Natural killer cell (primary cell): ENCODE data around the gene RDH14. TPM values are rescaled to one million over a fixed set of nuclear protein-coding genes. Genes with fewer than 3 reads are reported as not detected.

ENCODE experiments used
- ATAC-seq, 3 donors: fragments of 150-1000 bp in 2 of 3; fragments of 200-7000 bp in 1 of 3; cut with Tn5 transposase; 1 replicate in 1 of 3; 2 replicates in 2 of 3; pipeline ENCODE4 v1.10.0; 2021; ENCODE audit warnings: mild to moderate bottlenecking in 2 of 3, moderate library complexity in 2 of 3
- DNase-seq, 2 donors: peaks; one replicate each; pipeline versions ENCODE4 v3.0.0 to v3.0.0-alpha.2; 2013 to 2021; ENCODE audit warnings: mixed read lengths in 1 of 2
- H3K27ac ChIP-seq: one replicate; pipeline ENCODE4 v1.5.1; 2013; ENCODE audit warnings: mild to moderate bottlenecking, low read length
- H3K27me3 ChIP-seq: one replicate; pipeline ENCODE4 v1.6.1; 2013; ENCODE audit warnings: low read length; ENCODE audit not compliant: control insufficient read depth, insufficient read depth
- H3K36me3 ChIP-seq: one replicate; pipeline ENCODE4 v1.6.1; 2013; ENCODE audit warnings: low read length; ENCODE audit not compliant: control insufficient read depth, insufficient read depth
- H3K4me1 ChIP-seq: one replicate; pipeline ENCODE4 v1.6.1; 2013; ENCODE audit warnings: low read length; ENCODE audit not compliant: control insufficient read depth, insufficient read depth
- H3K4me3 ChIP-seq: one replicate; pipeline ENCODE4 v1.5.1; 2013; ENCODE audit warnings: low read length
- H3K9me3 ChIP-seq: one replicate; pipeline ENCODE4 v1.6.1; 2013; ENCODE audit warnings: low read length; ENCODE audit not compliant: control insufficient read depth, insufficient read depth
- H3K27ac Mint-ChIP-seq, 2 donors: one replicate each; pipeline ENCODE4 v1.8.0; 2022; ENCODE audit warnings: mild to moderate bottlenecking in 2 of 2, mixed read lengths in 2 of 2, moderate library complexity in 1 of 2
- H3K27me3 Mint-ChIP-seq, 2 donors: one replicate each; pipeline ENCODE4 v1.8.0; 2022; ENCODE audit warnings: low read depth in 2 of 2, mixed read lengths in 2 of 2
- H3K36me3 Mint-ChIP-seq: one replicate; pipeline ENCODE4 v1.8.0; 2022; ENCODE audit warnings: mixed read lengths
- H3K4me1 Mint-ChIP-seq, 2 donors: one replicate each; pipeline ENCODE4 v1.8.0; 2022; ENCODE audit warnings: mixed read lengths in 2 of 2
- H3K4me3 Mint-ChIP-seq: one replicate; pipeline ENCODE4 v1.8.0; 2022; ENCODE audit warnings: mild to moderate bottlenecking, moderate library complexity, mixed read lengths
- H3K9me3 Mint-ChIP-seq, 2 donors: one replicate each; pipeline ENCODE4 v1.8.0; 2022; ENCODE audit warnings: mixed read lengths in 2 of 2
- CTCF ChIP-seq: fragments of 200-600 bp; IDR thresholded peaks from one replicate; pipeline ENCODE4 v1.8.0; 2022; ENCODE audit warnings: antibody characterized with exemption
- WGBS: methylation state at CpG from one replicate; pipeline ENCODE4 v1.1.7; 2013; ENCODE audit warnings: missing lambda C conversion rate; ENCODE audit not compliant: insufficient coverage; 5-methylcytosine and 5-hydroxymethylcytosine counted together
- intact Hi-C: fragments of 100-400 bp; cut with micrococcal nuclease; formaldehyde crosslinking; loops from one replicate; pipeline ENCODE4 v1.14.2; 2022
- total RNA-seq, 4 donors: library from RNA; stranded (reverse); fragments of 120-200 nt in 1 of 4; gene quantifications; one replicate each; pipeline versions ENCODE4 v1.2.3 to v1.2.4, GENCODE V29; 2013 to 2022

Gene RDH14
- total RNA-seq, 3 donors from 2014 or later (not counting 1 experiment from before 2014, with no cell fraction given) = 8.7 to 13.5 (median 12.5) TPM

GRCh38 chr2:18536697-18537096 lies 23.8 kb downstream of the RDH14 start:
- peaks cover 14 to 34% of the 10 kb centered on the region in 2 donors for H3K27me3 Mint-ChIP-seq
- no peaks in the 10 kb centered on the region for H3K4me1 Mint-ChIP-seq
- H3K9me3 Mint-ChIP-seq = peaks cover 4% of the 10 kb centered on the region in 2 donors
- intact Hi-C loops = no loop called here
- Histone ChIP-seq H3K4me3 (no peak overlapping the region), H3K9me3 (no peaks in the 10 kb centered on the region), H3K36me3 (no peaks in the 10 kb centered on the region), H3K27me3 (no peaks in the 10 kb centered on the region), H3K4me1 (no peaks in the 10 kb centered on the region), H3K27ac (no peak overlapping the region)
- WGBS = no CpG with 5 or more reads among the region's 1 CpG
- no peak overlapping the region for H3K27ac Mint-ChIP-seq
- ATAC-seq (no peak), DNase-seq (no peak)
- TF ChIP-seq CTCF = no peak
- no peak overlapping the region for H3K4me3 Mint-ChIP-seq
- H3K36me3 Mint-ChIP-seq = peaks cover 4% of the 10 kb centered on the region

- ATAC-seq = no peak
- no peak for DNase-seq
- no peaks in the 10 kb centered on the region for H3K36me3 ChIP-seq
- no peak overlapping the region for H3K4me3 Mint-ChIP-seq
- no peak for TF ChIP-seq CTCF
- no peaks in the 10 kb centered on the region for H3K9me3 ChIP-seq
- no peaks in the 10 kb centered on the region for H3K4me1 Mint-ChIP-seq
- H3K4me1 ChIP-seq = no peaks in the 10 kb centered on the region
- no peak overlapping the region for H3K4me3 ChIP-seq
- H3K36me3 Mint-ChIP-seq = no peaks in the 10 kb centered on the region
- H3K27me3 ChIP-seq = no peaks in the 10 kb centered on the region
- H3K9me3 Mint-ChIP-seq = peaks cover 4% of the 10 kb centered on the region in 2 donors
- intact Hi-C loops = no loop called here
- no peak overlapping the region for H3K27ac ChIP-seq
- H3K27ac Mint-ChIP-seq = no peak overlapping the region
- H3K27me3 Mint-ChIP-seq = peaks cover 11 to 28% of the 10 kb centered on the region in 2 donors
- 18% methylated on average over 5 of the region's 7 CpGs for WGBS
Observed at GRCh38 chr2:18536100-18536499, 24.4 kb downstream of the RDH14 start.

GRCh38 chr2:18531194-18531593 lies 29.3 kb downstream of the RDH14 start:
- no peaks in the 10 kb centered on the region for H3K4me1 ChIP-seq
- no peaks in the 10 kb centered on the region for H3K36me3 ChIP-seq
- no peak for TF ChIP-seq CTCF
- intact Hi-C loops = no loop called here
- no peaks in the 10 kb centered on the region for H3K27me3 ChIP-seq
- no peaks in the 10 kb centered on the region for H3K9me3 ChIP-seq
- DNase-seq (no peak), ATAC-seq (no peak)
- no peaks in the 10 kb centered on the region for H3K4me1 Mint-ChIP-seq
- no peaks in the 10 kb centered on the region for H3K9me3 Mint-ChIP-seq
- H3K4me3 ChIP-seq = no peak overlapping the region
- 88% methylated on average over 1 of the region's 1 CpG for WGBS
- no peaks in the 10 kb centered on the region for H3K36me3 Mint-ChIP-seq
- H3K27ac ChIP-seq = no peak overlapping the region
- H3K4me3 Mint-ChIP-seq = no peak overlapping the region
- H3K27ac Mint-ChIP-seq = no peak overlapping the region
- peaks cover 16 to 25% of the 10 kb centered on the region in 2 donors for H3K27me3 Mint-ChIP-seq

DNA sequence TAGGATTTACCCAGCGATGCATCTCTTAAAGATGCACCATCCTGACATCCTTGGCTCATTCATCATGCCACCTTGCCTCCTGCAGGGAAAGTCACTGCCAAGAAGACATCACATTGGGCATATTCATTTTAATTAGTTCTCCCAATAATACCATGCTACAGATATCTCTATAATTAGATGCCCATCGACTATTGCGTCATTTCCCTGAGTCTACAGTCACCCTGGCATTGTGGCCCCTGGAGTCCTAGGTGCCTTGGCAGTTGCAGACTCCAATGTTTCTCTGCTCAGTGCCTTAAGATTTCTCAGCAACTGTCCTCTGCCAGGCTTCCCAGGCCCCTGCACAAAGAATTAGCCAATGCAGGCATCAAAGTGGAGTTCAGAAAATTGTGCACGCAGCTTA lies 32.6 kb downstream of the RDH14 start:
- no peak overlapping the region for H3K27ac ChIP-seq
- TF ChIP-seq CTCF = no peak
- H3K36me3 Mint-ChIP-seq = no peaks in the 10 kb centered on the region
- H3K4me3 Mint-ChIP-seq = no peak overlapping the region
- H3K4me3 ChIP-seq = no peak overlapping the region
- H3K9me3 Mint-ChIP-seq = no peaks in the 10 kb centered on the region
- H3K27me3 Mint-ChIP-seq = peaks cover 6 to 14% of the 10 kb centered on the region in 2 donors
- ATAC-seq = no peak
- no peaks in the 10 kb centered on the region for H3K4me1 ChIP-seq
- WGBS = 94% methylated on average over 4 of the region's 4 CpGs
- no peaks in the 10 kb centered on the region for H3K4me1 Mint-ChIP-seq
- intact Hi-C loops = loop anchor here (10.0 kb wide), 1 partner anchor 847 kb away; no protein-coding TSS in a partner anchor
- H3K36me3 ChIP-seq = no peaks in the 10 kb centered on the region
- no peaks in the 10 kb centered on the region for H3K9me3 ChIP-seq
- no peak overlapping the region for H3K27ac Mint-ChIP-seq
- no peaks in the 10 kb centered on the region for H3K27me3 ChIP-seq
- DNase-seq = no peak
